ENCODE results near the gene LSAMP.

Gene LSAMP

GRCh38 chr3:116179091-116179490, 266.2 kb downstream of the LSAMP start:
- no peak for DNase-seq (ENCODE audit: low read depth in 2 of 2, low spot score in 1 of 2)

- no peak for DNase-seq (ENCODE audit: low read depth in 2 of 2, low spot score in 1 of 2)
These were observed 268.2 kb downstream of the LSAMP start for GRCh38 chr3:116176974-116177555.

- no peak for DNase-seq (ENCODE audit: low read depth in 2 of 2, low spot score in 1 of 2)
These were observed 279.2 kb downstream of the LSAMP start for GRCh38 chr3:116166121-116166520.

GRCh38 chr3:116165641-116166040, 279.6 kb downstream of the LSAMP start:
- DNase-seq (ENCODE audit: low read depth in 2 of 2, low spot score in 1 of 2), result no peak

- DNase-seq (ENCODE audit: low read depth in 2 of 2, low spot score in 1 of 2), result no peak
These were observed 280.2 kb downstream of the LSAMP start for GRCh38 chr3:116165135-116165534.

- no peak for DNase-seq (ENCODE audit: low read depth in 2 of 2, low spot score in 1 of 2)
These were observed 281.2 kb downstream of the LSAMP start for GRCh38 chr3:116164039-116164438.

GRCh38 chr3:116161575-116162525, 283.4 kb downstream of the LSAMP start:
- DNase-seq (ENCODE audit: low read depth in 2 of 2, low spot score in 1 of 2), result no peak

GRCh38 chr3:116160594-116160993, 284.7 kb downstream of the LSAMP start:
- DNase-seq (ENCODE audit: low read depth in 2 of 2, low spot score in 1 of 2), result no peak

- no peak for DNase-seq (ENCODE audit: low read depth in 2 of 2, low spot score in 1 of 2)
These were observed 289.4 kb downstream of the LSAMP start for GRCh38 chr3:116155841-116156240.

- DNase-seq (ENCODE audit: low read depth in 2 of 2, low spot score in 1 of 2), result no peak
These were observed 290.9 kb downstream of the LSAMP start for GRCh38 chr3:116154389-116154788.

GRCh38 chr3:116153174-116153573, 292.1 kb downstream of the LSAMP start:
- no peak for DNase-seq (ENCODE audit: low read depth in 2 of 2, low spot score in 1 of 2)

- DNase-seq (ENCODE audit: low read depth in 2 of 2, low spot score in 1 of 2), result no peak
These were observed 294.6 kb downstream of the LSAMP start for GRCh38 chr3:116150655-116151167.

- DNase-seq (ENCODE audit: low read depth in 2 of 2, low spot score in 1 of 2), result no peak
These were observed 296.1 kb downstream of the LSAMP start for GRCh38 chr3:116148881-116149851.

- DNase-seq (ENCODE audit: low read depth in 2 of 2, low spot score in 1 of 2), result no peak
These were observed 299.7 kb downstream of the LSAMP start for GRCh38 chr3:116145613-116146012.

GRCh38 chr3:116141724-116142123, 303.6 kb downstream of the LSAMP start:
- DNase-seq (ENCODE audit: low read depth in 2 of 2, low spot score in 1 of 2), result no peak

- no peak for DNase-seq (ENCODE audit: low read depth in 2 of 2, low spot score in 1 of 2)
These were observed 305.1 kb downstream of the LSAMP start for GRCh38 chr3:116140100-116140689.

- no peak for DNase-seq (ENCODE audit: low read depth in 2 of 2, low spot score in 1 of 2)
These were observed 305.6 kb downstream of the LSAMP start for GRCh38 chr3:116139641-116140040.

- DNase-seq (ENCODE audit: low read depth in 2 of 2, low spot score in 1 of 2), result no peak
These were observed 309.7 kb downstream of the LSAMP start for GRCh38 chr3:116135457-116136085.

GRCh38 chr3:116129187-116129946, 315.9 kb downstream of the LSAMP start:
- no peak for DNase-seq (ENCODE audit: low read depth in 2 of 2, low spot score in 1 of 2)

GRCh38 chr3:116127464-116127863, 317.8 kb downstream of the LSAMP start:
- no peak for DNase-seq (ENCODE audit: low read depth in 2 of 2, low spot score in 1 of 2)
